Peyer's patch (tissue), 4 donors: ENCODE data around the gene FBXO24.

Experiments
- CTCF ChIP-seq, 6 experiments: fragments of 450-650 bp in 4 of 6; fragments of 200-600 bp in 2 of 6; sonication (generic) in 1 of 6; IDR thresholded peaks; one replicate each; pipeline ENCODE4 v1.5.1; 2017 to 2019; ENCODE audit warnings: antibody characterized with exemption in 6 of 6, mild to moderate bottlenecking in 3 of 6, moderate library complexity in 1 of 6
- POLR2A ChIP-seq, 2 donors: fragments of 450-650 bp; IDR thresholded peaks; one replicate each; pipeline ENCODE4 v1.5.1; 2017; ENCODE audit warnings: antibody characterized with exemption in 2 of 2, mild to moderate bottlenecking in 2 of 2, moderate library complexity in 2 of 2

GRCh38 chr7:100626530-100627237 is 40.6 kb downstream of the FBXO24 start:
- TF ChIP-seq CTCF (IDR thresholded peaks at IDR 0.05) = no peak
- TF ChIP-seq POLR2A (IDR thresholded peaks at IDR 0.05) = peak in 1 of 2 donors; percentile 24
